GM18870 (cell line): ENCODE data around the gene ZNF398.
"Not testable (repeated sequence)": the region's sequence is repeated elsewhere in the genome, so short reads cannot be mapped to it uniquely, and the experiment has no call there.

Source experiments
- ATAC-seq: cut with Tn5 transposase; IDR thresholded peaks from one replicate; pipeline ENCODE4 v1.9.1; 2021; ENCODE audit warnings: moderate library complexity; ENCODE audit not compliant: unreplicated experiment

ZNF398 gene

GRCh38 chr7:149223761-149224160, 76.5 kb downstream of the ZNF398 start:
- ATAC-seq: no peak

DNA sequence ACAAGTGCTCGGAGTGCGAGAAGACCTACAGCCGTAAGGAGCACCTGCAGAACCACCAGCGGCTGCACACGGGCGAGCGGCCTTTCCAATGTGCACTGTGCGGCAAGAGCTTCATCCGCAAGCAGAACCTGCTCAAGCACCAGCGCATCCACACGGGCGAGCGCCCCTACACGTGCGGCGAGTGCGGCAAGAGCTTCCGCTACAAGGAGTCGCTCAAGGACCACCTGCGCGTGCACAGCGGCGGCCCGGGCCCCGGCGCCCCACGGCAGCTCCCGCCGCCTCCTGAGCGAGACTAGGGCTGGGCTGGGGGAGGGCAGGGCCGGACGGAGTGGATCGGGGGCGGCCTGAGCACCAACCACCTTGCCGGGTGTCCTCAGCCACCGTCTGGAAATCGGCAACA, 77.1 kb downstream of the ZNF398 start:
- no peak for ATAC-seq

DNA sequence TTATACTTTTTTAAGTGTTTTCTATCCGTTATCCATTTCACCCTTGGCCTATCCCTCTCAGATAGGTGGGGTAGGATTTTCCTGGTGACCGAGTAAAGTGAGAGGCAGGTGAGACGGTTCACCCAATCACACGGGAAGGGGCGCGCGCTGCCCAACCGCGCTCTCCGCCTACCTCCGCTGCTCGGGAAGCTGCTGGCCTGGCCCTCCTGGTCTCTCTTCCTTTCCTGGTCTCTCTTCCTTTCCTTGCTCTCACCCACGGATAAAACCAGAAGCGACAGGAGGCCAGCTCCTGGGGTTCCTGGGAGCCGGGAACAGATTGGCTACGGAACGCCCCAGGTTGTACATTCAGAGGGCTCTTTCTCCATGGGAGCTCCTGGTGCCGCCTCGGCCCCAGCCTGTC, 77.9 kb downstream of the ZNF398 start:
- no peak for ATAC-seq

- no peak for ATAC-seq
Observed at GRCh38 chr7:149225656-149226055, 78.4 kb downstream of the ZNF398 start.

DNA sequence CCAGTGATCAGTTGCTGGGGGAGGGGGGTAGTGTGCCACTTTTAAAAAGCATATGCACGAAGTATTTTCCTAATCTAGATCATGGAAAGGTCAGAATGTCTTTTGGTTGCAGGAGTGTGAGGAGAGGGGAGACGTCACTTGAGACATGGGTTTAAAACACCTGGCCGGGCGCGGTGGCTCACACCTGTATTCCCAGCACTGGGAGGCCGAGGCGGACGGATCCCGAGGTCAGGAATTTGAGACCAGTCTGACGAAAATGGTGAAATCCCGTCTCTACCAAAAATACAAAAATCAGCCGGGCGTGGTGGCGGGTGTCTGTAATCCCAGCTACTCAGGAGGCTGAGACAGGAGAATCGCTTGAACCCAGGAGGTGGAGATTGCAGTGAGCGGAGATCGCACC, 79.1 kb downstream of the ZNF398 start:
- ATAC-seq: not testable (repeated sequence)

DNA sequence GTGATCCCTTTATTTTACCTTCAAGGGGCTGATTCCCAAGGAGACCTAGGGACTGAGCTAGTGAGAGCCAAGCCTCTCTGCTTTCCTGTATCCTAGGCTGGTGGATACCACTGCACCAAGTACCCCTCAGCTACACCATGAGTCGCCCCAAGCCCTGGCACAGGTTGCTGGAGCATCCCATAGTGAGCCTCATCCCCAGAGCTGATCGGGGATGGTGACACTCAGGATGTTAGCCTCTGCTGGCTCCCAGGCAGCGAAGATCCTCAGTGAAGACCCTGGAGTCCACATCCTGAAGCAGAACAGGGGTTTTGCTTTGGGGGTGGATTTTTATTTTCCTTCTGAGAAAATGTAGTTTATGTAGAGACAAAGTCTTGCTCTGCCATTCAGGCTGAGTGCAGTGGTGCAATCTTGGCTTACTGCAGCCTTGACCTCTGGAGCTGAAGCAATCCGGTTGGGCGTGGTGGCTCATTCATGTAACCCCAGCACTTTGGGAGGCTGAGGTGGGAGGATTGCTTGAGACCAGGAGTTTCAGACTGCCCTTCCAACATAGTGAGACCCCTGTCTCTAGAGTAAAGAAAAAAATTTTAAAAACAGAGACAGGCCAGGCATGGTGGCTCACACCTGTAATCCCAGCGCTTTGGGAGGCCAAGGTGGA, 79.7 kb downstream of the ZNF398 start:
- no peak for ATAC-seq

- no peak for ATAC-seq
Observed at GRCh38 chr7:149228831-149229471, 81.7 kb downstream of the ZNF398 start.

DNA sequence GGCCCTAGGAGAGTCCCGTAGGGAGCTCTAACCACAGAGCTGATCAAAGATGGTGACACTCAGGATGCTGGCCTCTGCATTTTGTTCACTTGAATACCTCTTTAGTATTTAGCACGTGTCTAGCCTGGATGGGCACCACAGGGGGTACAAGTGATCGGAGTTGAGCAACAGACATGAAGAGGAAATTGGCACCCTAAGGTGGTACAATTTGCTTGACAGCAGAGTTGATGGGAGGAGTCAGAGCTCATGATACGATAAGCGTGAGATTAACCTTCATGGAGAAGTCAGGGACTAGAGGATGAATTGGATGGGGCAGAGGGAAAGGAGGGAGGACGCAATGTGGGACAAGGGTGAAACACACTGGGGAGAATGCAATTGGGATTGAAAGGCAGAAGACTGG, 82.3 kb downstream of the ZNF398 start:
- no peak for ATAC-seq

- ATAC-seq: no peak
Observed at GRCh38 chr7:149232362-149232761, 85.1 kb downstream of the ZNF398 start.
